AG04449 (cell line): ENCODE measurements around the gene AK4.
"Not testable (repeated sequence)": the region's sequence is repeated elsewhere in the genome, so short reads cannot be mapped to it uniquely, and the experiment has no call there.

Experiments used
- CTCF ChIA-PET: fragments of 350-600 bp; formaldehyde crosslinking; extraction: SDS; loops from one replicate; lab custom pipeline; 2021; ENCODE audit warnings: antibody characterized with exemption; lab: Yijun Ruan, JAX
- POLR2A ChIA-PET: fragments of 400-600, 350-600 bp; formaldehyde crosslinking; extraction: SDS; loops from one replicate; lab custom pipeline; 2020; ENCODE audit warnings: antibody characterized with exemption, inconsistent platforms; lab: Yijun Ruan, JAX
- DNase-seq: peaks from one replicate; pipeline ENCODE4 v3.0.0-alpha.2; 2010; ENCODE audit warnings: low read depth, low spot score
- H3K4me3 ChIP-seq: 2 replicates; pipeline ENCODE4 v1.5.1; 2011; ENCODE audit warnings: low read depth, mild to moderate bottlenecking, control low read depth, low read length
- TF ChIP-seq, protein P1 (sequence below): IDR thresholded peaks from one replicate; pipeline ENCODE4 v1.5.1; 2011; ENCODE audit warnings: mild to moderate bottlenecking, moderate library complexity, low read length, control low read depth, inconsistent platforms; ENCODE audit not compliant: insufficient read depth; ENCODE audit errors: missing control alignments

AK4 gene

DNA sequence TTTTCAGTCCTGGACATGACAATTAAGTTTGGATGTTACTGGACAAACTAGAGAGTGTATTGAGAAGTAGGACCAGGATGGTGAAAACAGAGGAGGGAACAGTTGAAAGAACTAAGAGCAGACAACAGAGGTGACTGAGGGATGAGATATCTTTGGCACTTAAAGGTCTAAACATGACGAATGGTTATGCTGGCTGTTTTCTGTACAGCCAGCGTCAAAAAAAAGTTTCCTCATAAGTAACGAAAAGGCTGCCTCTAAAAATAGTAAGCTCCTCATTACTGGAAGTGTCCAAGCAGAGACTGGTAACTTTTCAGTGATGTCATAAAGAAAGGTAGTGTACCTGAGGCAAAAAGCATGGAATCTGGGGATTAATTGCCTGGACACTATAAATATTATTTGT is 35.2 kb upstream of the AK4 start:
- ChIA-PET POLR2A (no interaction called here), CTCF (no interaction called here)
- DNase-seq = no peak
- H3K4me3 ChIP-seq = no peak overlapping the region
- TF ChIP-seq, protein P1, sequence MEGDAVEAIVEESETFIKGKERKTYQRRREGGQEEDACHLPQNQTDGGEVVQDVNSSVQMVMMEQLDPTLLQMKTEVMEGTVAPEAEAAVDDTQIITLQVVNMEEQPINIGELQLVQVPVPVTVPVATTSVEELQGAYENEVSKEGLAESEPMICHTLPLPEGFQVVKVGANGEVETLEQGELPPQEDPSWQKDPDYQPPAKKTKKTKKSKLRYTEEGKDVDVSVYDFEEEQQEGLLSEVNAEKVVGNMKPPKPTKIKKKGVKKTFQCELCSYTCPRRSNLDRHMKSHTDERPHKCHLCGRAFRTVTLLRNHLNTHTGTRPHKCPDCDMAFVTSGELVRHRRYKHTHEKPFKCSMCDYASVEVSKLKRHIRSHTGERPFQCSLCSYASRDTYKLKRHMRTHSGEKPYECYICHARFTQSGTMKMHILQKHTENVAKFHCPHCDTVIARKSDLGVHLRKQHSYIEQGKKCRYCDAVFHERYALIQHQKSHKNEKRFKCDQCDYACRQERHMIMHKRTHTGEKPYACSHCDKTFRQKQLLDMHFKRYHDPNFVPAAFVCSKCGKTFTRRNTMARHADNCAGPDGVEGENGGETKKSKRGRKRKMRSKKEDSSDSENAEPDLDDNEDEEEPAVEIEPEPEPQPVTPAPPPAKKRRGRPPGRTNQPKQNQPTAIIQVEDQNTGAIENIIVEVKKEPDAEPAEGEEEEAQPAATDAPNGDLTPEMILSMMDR = no peak

GRCh38 chr1:65113298-65113697 is 34.7 kb upstream of the AK4 start:
- CTCF ChIA-PET = no interaction called here
- TF ChIP-seq, protein P1 = no peak

DNA sequence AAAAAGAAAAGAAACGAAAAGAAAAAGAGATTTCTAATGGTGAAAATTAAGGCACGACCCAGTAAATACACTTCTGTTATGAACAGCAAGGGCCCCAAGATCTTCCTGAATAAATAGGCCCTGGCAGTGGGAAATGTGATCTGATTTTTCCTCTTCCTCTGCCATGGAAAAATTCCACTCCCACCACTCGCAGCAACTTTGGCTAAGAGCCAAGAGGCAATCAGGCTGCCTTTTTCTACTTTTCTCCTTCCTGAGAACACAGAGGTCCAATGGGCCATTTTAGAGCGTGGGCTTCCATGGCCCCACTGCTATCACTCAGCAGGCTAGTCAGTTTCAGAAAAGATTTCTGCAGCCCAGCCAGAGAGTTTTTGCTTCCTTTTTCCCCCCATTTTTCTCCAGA is 33.7 kb upstream of the AK4 start:
- CTCF ChIA-PET = no interaction called here
- POLR2A ChIA-PET = no interaction called here
- no peak overlapping the region for H3K4me3 ChIP-seq
- DNase-seq = no peak
- TF ChIP-seq, protein P1 = no peak

More at GRCh38 chr1:65113298-65113697, 34.7 kb upstream of the AK4 start:
- POLR2A ChIA-PET = no interaction called here
- no peak overlapping the region for H3K4me3 ChIP-seq
- DNase-seq = no peak

GRCh38 chr1:65119951-65120350 is 28.1 kb upstream of the AK4 start:
- POLR2A ChIA-PET = no interaction called here
- no peak overlapping the region for H3K4me3 ChIP-seq
- TF ChIP-seq, protein P1 = no peak
- DNase-seq = no peak
- CTCF ChIA-PET = no interaction called here

- POLR2A ChIA-PET, DNase-seq, H3K4me3 ChIP-seq, CTCF ChIA-PET: not testable (repeated sequence)
Measured at GRCh38 chr1:65129104-65129503, 18.9 kb upstream of the AK4 start.

DNA sequence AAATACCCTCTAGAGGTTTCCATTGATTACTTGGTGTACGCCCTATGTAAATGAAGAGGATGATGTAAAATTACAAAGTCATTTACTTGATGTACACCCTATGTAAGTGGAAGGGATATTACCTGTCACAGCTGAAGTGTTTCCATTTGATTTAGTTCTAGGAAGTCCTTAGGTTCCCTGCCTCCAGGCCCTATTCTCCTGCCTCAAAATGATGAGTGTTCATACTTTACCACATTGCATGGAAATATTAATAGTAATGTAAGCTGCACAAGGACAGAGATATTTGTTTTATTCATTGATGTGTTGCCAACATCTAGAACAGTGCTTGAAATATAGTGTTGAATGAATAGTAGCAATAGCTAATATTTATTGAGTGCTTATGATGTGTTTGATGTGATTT is 9.5 kb upstream of the AK4 start:
- no peak overlapping the region for H3K4me3 ChIP-seq
- DNase-seq = no peak
- POLR2A ChIA-PET = no interaction called here
- CTCF ChIA-PET = interaction anchor here (1.4 kb wide), 1 partner anchor 10 kb away, joined by 3 read pairs; no protein-coding TSS in a partner anchor
- TF ChIP-seq, protein P1 = no peak

DNA sequence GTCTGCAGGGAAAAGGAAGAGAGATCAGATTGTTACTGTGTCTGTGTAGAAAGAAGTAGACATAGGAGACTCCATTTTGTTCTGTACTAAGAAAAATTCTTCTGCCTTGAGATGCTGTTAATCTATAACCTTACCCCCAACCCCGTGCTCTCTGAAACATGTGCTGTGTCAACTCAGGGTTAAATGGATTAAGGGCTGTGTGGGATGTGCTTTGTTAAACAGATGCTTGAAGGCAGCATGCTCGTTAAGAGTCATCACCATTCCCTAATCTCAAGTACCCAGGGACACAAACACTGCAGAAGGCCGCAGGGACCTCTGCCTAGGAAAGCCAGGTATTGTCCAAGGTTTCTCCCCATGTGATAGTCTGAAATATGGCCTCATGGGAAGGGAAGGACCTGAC is 8.2 kb upstream of the AK4 start:
- DNase-seq, CTCF ChIA-PET, H3K4me3 ChIP-seq, POLR2A ChIA-PET: not testable (repeated sequence)
